MM.1S (cell line): Measurements from ENCODE around the gene KIAA0040.

ENCODE experiments used
- DNase-seq: peaks from one replicate; pipeline ENCODE4 v3.0.0-alpha.2; 2015
- H2AFZ ChIP-seq: fragments of 300-600 bp; sonication (generic); 2 replicates; pipeline ENCODE4 v1.6.0; 2016; ENCODE audit warnings: antibody characterized with exemption, low read length
- H3F3A ChIP-seq: fragments of 300-600 bp; sonication (generic); 2 replicates; pipeline ENCODE4 v1.6.1; 2016; ENCODE audit warnings: mild to moderate bottlenecking, antibody characterized with exemption, low read length, moderate library complexity, mixed read lengths; ENCODE audit not compliant: insufficient read depth
- H3K27ac ChIP-seq: fragments of 300-600 bp; sonication (generic); 2 replicates; pipeline ENCODE4 v1.5.1; 2016; ENCODE audit warnings: mild to moderate bottlenecking, low read length
- H3K27me3 ChIP-seq: fragments of 300-600 bp; sonication (generic); replicated peaks from 2 replicates; pipeline ENCODE4 v1.6.0; 2016; ENCODE audit warnings: low read length; ENCODE audit not compliant: insufficient read depth
- H3K36me3 ChIP-seq: fragments of 300-600 bp; sonication (generic); replicated peaks from 2 replicates; pipeline ENCODE4 v1.6.1; 2016; ENCODE audit warnings: mild to moderate bottlenecking, low read length, mixed read lengths; ENCODE audit not compliant: insufficient read depth
- H3K4me1 ChIP-seq: fragments of 300-600 bp; sonication (generic); 2 replicates; pipeline ENCODE4 v1.6.1; 2016; ENCODE audit warnings: low read length, mixed read lengths
- H3K4me2 ChIP-seq: fragments of 300-600 bp; sonication (generic); 2 replicates; pipeline ENCODE4 v1.6.0; 2016; ENCODE audit warnings: low read depth, low read length
- H3K4me3 ChIP-seq: fragments of 300-600 bp; sonication (generic); 2 replicates; pipeline ENCODE4 v1.5.1; 2016; ENCODE audit warnings: low read length, mixed read lengths
- H3K79me2 ChIP-seq: fragments of 300-600 bp; sonication (generic); 2 replicates; pipeline ENCODE4 v1.6.1; 2016; ENCODE audit warnings: mixed run types, low read length, mixed read lengths
- H3K9ac ChIP-seq: fragments of 300-600 bp; sonication (generic); 2 replicates; pipeline ENCODE4 v1.6.1; 2016; ENCODE audit warnings: low read length, mixed read lengths
- H3K9me2 ChIP-seq: fragments of 300-600 bp; sonication (generic); replicated peaks from 2 replicates; pipeline ENCODE4 v1.6.1; 2016; ENCODE audit warnings: mild to moderate bottlenecking, low read length, mixed read lengths; ENCODE audit not compliant: insufficient read depth
- H3K9me3 ChIP-seq: fragments of 300-600 bp; sonication (generic); replicated peaks from 2 replicates; pipeline ENCODE4 v1.6.1; 2016; ENCODE audit warnings: mild to moderate bottlenecking, low read length, mixed read lengths; ENCODE audit not compliant: insufficient read depth
- H4K20me1 ChIP-seq: fragments of 300-600 bp; sonication (generic); 2 replicates; pipeline ENCODE4 v1.6.1; 2016; ENCODE audit warnings: mild to moderate bottlenecking, low read length, moderate library complexity, mixed read lengths; ENCODE audit not compliant: insufficient read depth
- CTCF ChIP-seq: fragments of 300-600 bp; sonication (generic); IDR thresholded peaks from 2 replicates; pipeline ENCODE4 v1.5.1; 2016; ENCODE audit warnings: antibody characterized with exemption, low read length, mixed read lengths
- EZH2 ChIP-seq: fragments of 300-600 bp; sonication (generic); optimal IDR thresholded peaks from 2 replicates; pipeline ENCODE3; 2017; ENCODE audit warnings: low read depth, mild to moderate bottlenecking, antibody characterized with exemption, low read length, mixed read lengths
- EZH2phosphoT487 ChIP-seq: fragments of 300-600 bp; sonication (generic); IDR thresholded peaks from 2 replicates; pipeline ENCODE4 v1.6.1; 2018; ENCODE audit warnings: antibody characterized with exemption, low read length

KIAA0040 gene

DNA sequence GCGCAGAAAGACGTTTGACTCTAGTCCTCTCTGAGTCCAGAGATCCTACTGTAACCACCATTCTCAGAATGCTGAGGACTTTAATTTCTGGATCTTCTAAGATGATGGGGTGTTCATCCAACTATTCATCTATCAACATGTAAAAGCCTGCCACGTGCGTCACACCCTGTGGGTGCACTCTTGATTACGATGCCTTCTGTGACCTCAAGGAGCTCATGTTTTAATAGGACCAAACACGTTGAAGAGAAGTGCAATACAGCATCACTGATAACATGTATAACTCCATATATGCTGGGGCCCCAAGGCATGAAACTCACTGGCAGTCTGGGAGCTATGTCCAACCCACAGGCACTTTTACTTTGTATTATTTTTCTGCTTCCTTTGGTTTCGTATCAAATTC, 19.0 kb downstream of the KIAA0040 start:
- TF ChIP-seq EZH2phosphoT487 (no peak), EZH2 (no peak), CTCF (no peak)
- no peak for DNase-seq
- no peaks in the 10 kb centered on the region for H3K9me2 ChIP-seq
- H3K79me2 ChIP-seq: peaks cover 93% of the 10 kb centered on the region
- H2AFZ ChIP-seq: no peak overlapping the region
- H3K9ac ChIP-seq: no peak overlapping the region
- H4K20me1 ChIP-seq: 0 out of 2 replicates have a peak, but pooled peaks cover 6% of the 10 kb centered on the region
- no peaks in the 10 kb centered on the region for H3K9me3 ChIP-seq
- H3K4me1 ChIP-seq: peaks cover 16% of the 10 kb centered on the region
- H3K36me3 ChIP-seq: peaks cover 18% of the 10 kb centered on the region; the same call in 1 of the 2 replicates
- peaks cover 4% of the 10 kb centered on the region; the same call in 1 of the 2 replicates for H3F3A ChIP-seq
- no peaks in the 10 kb centered on the region for H3K27me3 ChIP-seq
- H3K4me2 ChIP-seq: no peak overlapping the region
- no peak overlapping the region for H3K4me3 ChIP-seq
- no peak overlapping the region for H3K27ac ChIP-seq

- Histone ChIP-seq H3K79me2 (peaks cover 93% of the 10 kb centered on the region), H3K4me3 (no peak overlapping the region), H4K20me1 (0 out of 2 replicates have a peak, but pooled peaks cover 9% of the 10 kb centered on the region), H3K27me3 (no peaks in the 10 kb centered on the region), H2AFZ (no peak overlapping the region), H3K9ac (no peak overlapping the region), H3K36me3 (peaks cover 8% of the 10 kb centered on the region; the same call in 1 of the 2 replicates), H3K4me2 (no peak overlapping the region), H3F3A (peaks cover 4% of the 10 kb centered on the region; the same call in 1 of the 2 replicates), H3K27ac (no peak overlapping the region), H3K4me1 (peaks cover 16% of the 10 kb centered on the region), H3K9me2 (no peaks in the 10 kb centered on the region), H3K9me3 (no peaks in the 10 kb centered on the region)
- DNase-seq: no peak
- TF ChIP-seq CTCF (no peak), EZH2phosphoT487 (no peak), EZH2 (no peak)
Observed at GRCh38 chr1:175172503-175172902, 20.1 kb downstream of the KIAA0040 start.

- Histone ChIP-seq H3K27ac (no peak overlapping the region), H3K9ac (no peak overlapping the region), H3K9me3 (no peaks in the 10 kb centered on the region), H2AFZ (no peak overlapping the region), H3K27me3 (no peaks in the 10 kb centered on the region), H3K79me2 (peaks cover 92% of the 10 kb centered on the region), H3K9me2 (no peaks in the 10 kb centered on the region), H3F3A (peaks cover 4% of the 10 kb centered on the region; the same call in 1 of the 2 replicates), H3K4me3 (no peak overlapping the region), H3K36me3 (peaks cover 1% of the 10 kb centered on the region; the same call in 1 of the 2 replicates), H4K20me1 (0 out of 2 replicates have a peak, but pooled peaks cover 9% of the 10 kb centered on the region), H3K4me1 (peaks cover 15% of the 10 kb centered on the region), H3K4me2 (no peak overlapping the region)
- no peak for TF ChIP-seq EZH2phosphoT487
- no peak for DNase-seq
Observed at GRCh38 chr1:175171036-175171913, 21.3 kb downstream of the KIAA0040 start.
